ENCODE measurements around the gene PAQR5. TPM values are rescaled to one million over a fixed set of nuclear protein-coding genes. Genes with fewer than 3 reads are reported as not detected.
"Not testable (repeated sequence)": the region's sequence is repeated elsewhere in the genome, so short reads cannot be mapped to it uniquely, and the experiment has no call there.

The PAQR5 gene
- total RNA-seq, 1 donor from 2014 or later = not detected

- Mint-ChIP-seq H3K4me1 (ENCODE audit: low read depth) (peaks cover 20% of the 10 kb centered on the region), H3K27ac (peak overlapping the region; percentile 76), H3K27me3 (ENCODE audit: insufficient read depth) (no peaks in the 10 kb centered on the region), H3K36me3 (ENCODE audit: low read depth) (peaks cover 45% of the 10 kb centered on the region), H3K4me3 (peak overlapping the region; percentile 4), H3K9me3 (no peaks in the 10 kb centered on the region)
- no peak for DNase-seq (ENCODE audit: low spot score)
- intact Hi-C loops (cut with micrococcal nuclease) = loop anchor here (1.0 kb wide), 2 partner anchors 9 to 29 kb away; partner anchors contain the start of genes KIF23 and RPLP1
Observed at GRCh38 chr15:69443032-69443611, 144.4 kb downstream of the PAQR5 start.

- intact Hi-C loops (cut with micrococcal nuclease) = no loop called here
- DNase-seq (ENCODE audit: low spot score) = no peak
- Mint-ChIP-seq H3K4me3 (no peak overlapping the region), H3K27me3 (ENCODE audit: insufficient read depth) (no peaks in the 10 kb centered on the region), H3K9me3 (no peaks in the 10 kb centered on the region), H3K4me1 (ENCODE audit: low read depth) (peaks cover 20% of the 10 kb centered on the region), H3K36me3 (ENCODE audit: low read depth) (peaks cover 42% of the 10 kb centered on the region), H3K27ac (no peak overlapping the region)
Observed at GRCh38 chr15:69444686-69445085, 146.0 kb downstream of the PAQR5 start.

- no peak for DNase-seq (ENCODE audit: low spot score)
- Mint-ChIP-seq H3K9me3 (no peaks in the 10 kb centered on the region), H3K36me3 (ENCODE audit: low read depth) (peaks cover 26% of the 10 kb centered on the region), H3K27me3 (ENCODE audit: insufficient read depth) (no peaks in the 10 kb centered on the region), H3K27ac (no peak overlapping the region), H3K4me3 (no peak overlapping the region), H3K4me1 (ENCODE audit: low read depth) (peaks cover 27% of the 10 kb centered on the region)
- intact Hi-C loops (cut with micrococcal nuclease) = no loop called here
Observed at GRCh38 chr15:69446953-69447352, 148.2 kb downstream of the PAQR5 start.

- DNase-seq (ENCODE audit: low spot score); H3K9me3 Mint-ChIP-seq; intact Hi-C loops (cut with micrococcal nuclease); H3K27ac Mint-ChIP-seq; H3K27me3 Mint-ChIP-seq (ENCODE audit: insufficient read depth); H3K4me3 Mint-ChIP-seq: not testable (repeated sequence)
- peaks cover 24% of the 10 kb centered on the region for H3K4me1 Mint-ChIP-seq (ENCODE audit: low read depth)
- peaks cover 47% of the 10 kb centered on the region for H3K36me3 Mint-ChIP-seq (ENCODE audit: low read depth)
Observed at GRCh38 chr15:69450221-69450620, 151.5 kb downstream of the PAQR5 start.

GRCh38 chr15:69450968-69451695 is 152.4 kb downstream of the PAQR5 start:
- Mint-ChIP-seq H3K27ac (peak overlapping the region; percentile 100), H3K36me3 (ENCODE audit: low read depth) (peaks cover 50% of the 10 kb centered on the region)
- intact Hi-C loops (cut with micrococcal nuclease) = no loop called here

DNA sequence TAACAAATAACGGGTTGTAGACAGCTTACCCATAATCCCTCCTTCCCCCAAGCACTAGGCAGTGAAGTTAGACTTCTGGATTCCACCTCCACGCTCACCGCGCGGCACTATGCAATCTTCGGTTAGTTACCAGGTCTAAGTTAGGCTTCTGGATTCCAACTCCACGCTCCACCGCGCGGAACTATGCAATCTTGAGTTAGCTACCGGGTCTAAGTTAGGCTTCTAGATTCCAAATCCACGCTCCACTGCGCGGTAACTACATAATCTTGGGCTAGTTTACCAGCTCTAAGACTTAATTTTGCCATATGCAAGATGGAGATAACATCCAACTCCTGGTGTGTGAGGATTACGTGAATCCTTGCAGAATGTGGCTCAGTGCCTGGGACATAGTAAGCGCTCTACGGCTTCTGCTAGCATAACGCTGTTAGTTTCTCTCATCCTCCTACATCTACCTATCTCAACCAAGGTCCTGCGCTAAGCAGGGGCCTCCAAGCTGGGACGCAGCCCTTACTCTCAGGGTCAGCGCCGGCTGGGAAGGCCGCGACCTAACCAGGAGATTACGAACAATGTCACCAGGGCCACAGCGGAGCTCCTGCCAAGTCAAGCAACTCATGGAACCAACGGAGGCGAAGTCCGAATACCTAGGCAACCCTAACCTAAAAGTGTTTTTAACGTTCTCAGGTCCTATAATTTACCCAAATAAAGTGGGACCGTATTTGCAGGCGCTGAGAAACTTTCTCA is 153.4 kb downstream of the PAQR5 start:
- Mint-ChIP-seq H3K4me3 (peak overlapping the region; percentile 99), H3K27me3 (ENCODE audit: insufficient read depth) (no peaks in the 10 kb centered on the region), H3K27ac (peak overlapping the region; percentile 100), H3K9me3 (no peaks in the 10 kb centered on the region), H3K4me1 (ENCODE audit: low read depth) (peaks cover 35% of the 10 kb centered on the region), H3K36me3 (ENCODE audit: low read depth) (peaks cover 48% of the 10 kb centered on the region)
- no peak for DNase-seq (ENCODE audit: low spot score)
- intact Hi-C loops (cut with micrococcal nuclease) = loop anchor here (1.0 to 2.0 kb wide), 7 partner anchors 9 to 645 kb away; partner anchors contain the start of genes GLCE, KIF23 and TLE3

More at GRCh38 chr15:69450968-69451695, 152.4 kb downstream of the PAQR5 start:
- Mint-ChIP-seq H3K9me3 (no peaks in the 10 kb centered on the region), H3K27me3 (ENCODE audit: insufficient read depth) (no peaks in the 10 kb centered on the region), H3K4me1 (ENCODE audit: low read depth) (peaks cover 31% of the 10 kb centered on the region), H3K4me3 (peak overlapping the region; percentile 99)
- no peak for DNase-seq (ENCODE audit: low spot score)

DNA sequence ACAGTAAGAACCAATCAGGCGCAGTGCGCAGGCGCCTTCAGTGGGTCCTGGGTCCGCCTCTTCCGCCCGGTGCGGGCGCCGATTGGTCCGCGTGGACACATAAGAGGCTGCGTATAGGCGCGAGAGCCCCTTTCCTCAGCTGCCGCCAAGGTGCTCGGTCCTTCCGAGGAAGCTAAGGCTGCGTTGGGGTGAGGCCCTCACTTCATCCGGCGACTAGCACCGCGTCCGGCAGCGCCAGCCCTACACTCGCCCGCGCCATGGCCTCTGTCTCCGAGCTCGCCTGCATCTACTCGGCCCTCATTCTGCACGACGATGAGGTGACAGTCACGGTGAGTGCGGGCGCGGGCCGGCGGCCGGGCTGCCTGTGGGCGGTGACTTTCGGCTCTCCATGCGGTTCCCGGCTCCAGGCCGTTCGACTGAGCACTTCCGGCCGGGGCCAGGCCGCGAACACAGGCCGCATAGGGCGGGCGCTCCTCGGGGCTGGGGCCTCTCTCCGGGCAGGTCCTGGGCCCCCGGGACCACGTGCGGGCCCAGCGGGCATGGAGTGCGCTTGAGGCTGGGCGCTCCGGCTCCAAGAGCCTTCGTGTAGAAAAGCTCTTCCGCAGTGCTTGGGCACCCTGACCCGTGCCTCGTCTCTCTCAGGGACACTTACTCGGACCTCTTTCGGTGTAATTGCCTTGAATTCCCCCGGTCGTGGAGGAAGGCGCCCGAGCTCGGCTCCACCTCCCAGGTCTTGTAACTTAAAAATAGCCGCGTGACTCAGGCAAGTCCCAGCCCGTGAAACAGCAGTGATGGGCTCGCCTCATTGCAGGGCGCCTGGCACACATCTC is 154.2 kb downstream of the PAQR5 start, which contains the start of gene RPLP1:
Gene RPLP1 (plus strand): TSS at position 127 of the 830 bp plus-strand sequence. CDS start 131 bp downstream, at position 258.
- H3K4me3 Mint-ChIP-seq = peak within 1 kb of the TSS; percentile 99
- DNase-seq (ENCODE audit: low spot score) = peak; percentile 93
- H3K36me3 Mint-ChIP-seq (ENCODE audit: low read depth) = peaks cover 48% of the 10 kb centered on the region
- intact Hi-C loops (cut with micrococcal nuclease) = loop anchor here (1.0 to 2.0 kb wide), 7 partner anchors 9 to 644 kb away; partner anchors contain the start of genes GLCE, KIF23 and TLE3
- peak within 1 kb of the TSS; percentile 100 for H3K27ac Mint-ChIP-seq
- peaks cover 35% of the 10 kb centered on the region for H3K4me1 Mint-ChIP-seq (ENCODE audit: low read depth)
- H3K27me3 Mint-ChIP-seq (ENCODE audit: insufficient read depth) = no peaks in the 10 kb centered on the region
- H3K9me3 Mint-ChIP-seq = no peaks in the 10 kb centered on the region

GRCh38 chr15:69454953-69455352 is 156.2 kb downstream of the PAQR5 start:
- H3K9me3 Mint-ChIP-seq = no peaks in the 10 kb centered on the region
- peaks cover 35% of the 10 kb centered on the region for H3K4me1 Mint-ChIP-seq (ENCODE audit: low read depth)
- peak overlapping the region; percentile 99 for H3K4me3 Mint-ChIP-seq
- no peak for DNase-seq (ENCODE audit: low spot score)
- peaks cover 51% of the 10 kb centered on the region for H3K36me3 Mint-ChIP-seq (ENCODE audit: low read depth)
- intact Hi-C loops (cut with micrococcal nuclease) = no loop called here
- no peak overlapping the region for H3K27ac Mint-ChIP-seq
- H3K27me3 Mint-ChIP-seq (ENCODE audit: insufficient read depth) = no peaks in the 10 kb centered on the region

DNA sequence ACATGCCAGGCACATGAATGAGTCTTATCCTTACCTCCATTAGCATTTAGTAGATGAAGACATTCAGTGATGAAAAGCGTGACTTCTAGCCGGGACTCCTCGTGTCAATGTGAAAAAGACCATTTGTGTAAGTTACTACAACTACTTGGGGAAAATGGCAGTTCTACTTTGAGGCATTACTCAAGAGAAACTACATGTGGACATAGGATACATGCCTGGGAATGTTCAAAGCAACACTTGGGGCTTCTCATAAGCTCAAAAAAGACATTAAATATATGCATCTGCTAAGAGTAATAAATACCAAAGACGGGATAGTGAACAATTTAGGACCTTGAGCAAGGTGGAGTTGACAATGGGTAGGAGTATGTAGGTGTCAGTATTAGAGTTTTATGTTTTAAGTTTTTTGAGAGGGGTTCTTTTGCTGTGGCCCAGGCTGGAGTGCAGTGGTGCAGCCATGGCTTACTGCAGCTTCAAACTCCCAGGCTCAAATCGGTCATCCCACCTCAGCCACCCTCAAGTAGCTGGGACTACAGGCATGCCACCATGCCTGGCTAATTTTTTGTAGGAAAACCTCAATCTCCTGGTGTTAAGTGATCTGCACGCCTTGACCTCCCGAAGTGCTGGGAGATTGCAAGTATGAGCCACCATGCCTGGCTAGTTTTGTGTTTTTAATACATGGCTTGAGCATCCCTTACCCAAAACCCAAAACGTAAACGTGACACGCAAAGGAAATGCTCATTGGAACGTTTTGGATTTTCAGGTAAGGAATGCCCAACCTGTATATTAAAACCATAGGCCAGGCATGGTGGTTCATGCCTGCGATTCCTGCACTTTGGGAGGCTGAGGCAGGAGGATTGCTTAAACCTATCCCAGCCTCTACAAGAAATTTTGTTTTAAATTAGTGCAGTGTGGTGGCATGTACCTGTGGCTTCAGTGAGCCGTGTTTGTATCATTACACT is 157.8 kb downstream of the PAQR5 start:
- Mint-ChIP-seq H3K4me1 (ENCODE audit: low read depth) (peaks cover 34% of the 10 kb centered on the region), H3K27me3 (ENCODE audit: insufficient read depth) (no peaks in the 10 kb centered on the region), H3K9me3 (no peaks in the 10 kb centered on the region), H3K4me3 (peak overlapping the region; percentile 99), H3K36me3 (ENCODE audit: low read depth) (peaks cover 51% of the 10 kb centered on the region), H3K27ac (no peak overlapping the region)
- intact Hi-C loops (cut with micrococcal nuclease) = no loop called here
- no peak for DNase-seq (ENCODE audit: low spot score)

All from activated T-helper 1 cell treated with anti-CD3 and anti-CD28 coated beads, Interleukin-12 subunit alpha, Interleukin-12 subunit beta, Interleukin-2, Interleukin-4 antibody, amounts not matched to agents 30 ng/mL and 10 ng/mL and 1 ng/mL, durations not matched to agents 14 hours and 24 hours and 36 hours (primary cell).